ENCODE results near the gene SYVN1.

DNA sequence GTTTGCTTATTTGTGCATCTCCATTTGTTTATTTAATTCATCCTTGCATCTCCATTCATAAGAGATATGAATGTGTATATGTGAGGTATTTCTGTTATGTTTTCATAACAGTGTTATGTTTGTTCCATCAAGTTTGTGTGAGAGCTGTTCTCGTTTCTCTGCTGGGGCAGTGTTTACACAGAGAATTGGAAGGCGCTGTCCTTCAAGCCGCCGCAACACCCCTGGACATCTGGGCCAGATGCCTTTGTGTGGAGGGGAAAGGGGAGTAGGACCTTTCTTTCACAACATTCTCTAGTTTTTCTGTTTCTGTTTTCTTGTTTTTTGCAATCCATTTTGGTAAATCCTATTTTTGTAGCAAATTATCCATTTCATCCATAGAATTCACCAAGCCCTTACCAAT lies 29.7 kb downstream of the SYVN1 start:
- no peak for TF ChIP-seq FOXA1 (IDR thresholded peaks at IDR 0.05)
- no peak for TF ChIP-seq SUZ12 (IDR thresholded peaks at IDR 0.05)
- TF ChIP-seq TARDBP (IDR thresholded peaks at IDR 0.05) = no peak
- TF ChIP-seq ELF4 (IDR thresholded peaks at IDR 0.05) = no peak
- no peak for TF ChIP-seq FOXM1 (IDR thresholded peaks at IDR 0.05; ENCODE audit: borderline replicate concordance)
- no peak for TF ChIP-seq BHLHE40 (IDR thresholded peaks at IDR 0.05; ENCODE audit: borderline replicate concordance)
- TF ChIP-seq LEF1 (IDR thresholded peaks at IDR 0.05; ENCODE audit: borderline replicate concordance) = no peak
- TF ChIP-seq ZNF384 (IDR thresholded peaks at IDR 0.05) = no peak
- no peak for TF ChIP-seq SP1 (IDR thresholded peaks at IDR 0.05)
- TF ChIP-seq NFRKB (IDR thresholded peaks at IDR 0.05) = no peak
- TF ChIP-seq FOXK2 (IDR thresholded peaks at IDR 0.05) = no peak
- no peak for TF ChIP-seq HDGF (IDR thresholded peaks at IDR 0.05; ENCODE audit: borderline replicate concordance)
- no peak for TF ChIP-seq CTBP1 (IDR thresholded peaks at IDR 0.05; ENCODE audit: borderline replicate concordance)
